Mesenchymal stem cell (in vitro differentiated cells and primary cell): ENCODE data around the gene VAC14.

Experiments used
- DNase-seq: peaks from one replicate; pipeline ENCODE4 v3.0.0-alpha.2; 2013
- H2AFZ ChIP-seq: one replicate; pipeline ENCODE4 v1.6.1; 2013; ENCODE audit warnings: low read depth, mild to moderate bottlenecking, control low read depth, inconsistent platforms, low read length, moderate library complexity
- H2AK5ac ChIP-seq: 2 replicates; pipeline ENCODE4 v1.6.1; 2013; ENCODE audit warnings: low read length, moderate library complexity, mild to moderate bottlenecking, inconsistent platforms; ENCODE audit not compliant: severe bottlenecking
- H2BK120ac ChIP-seq: one replicate; pipeline ENCODE4 v1.6.1; 2013; ENCODE audit warnings: low read depth, mild to moderate bottlenecking, inconsistent platforms, low read length, moderate library complexity
- H2BK12ac ChIP-seq, 2 experiments: one replicate each; pipeline ENCODE4 v1.6.1; 2013; ENCODE audit warnings: inconsistent platforms in 2 of 2, low read length in 2 of 2, mild to moderate bottlenecking in 2 of 2, moderate library complexity in 2 of 2, control low read depth in 1 of 2
- H2BK15ac ChIP-seq: one replicate; pipeline ENCODE4 v1.6.1; 2013; ENCODE audit warnings: mild to moderate bottlenecking, low read depth, inconsistent platforms; ENCODE audit not compliant: poor library complexity, severe bottlenecking
- H2BK5ac ChIP-seq: 2 replicates; pipeline ENCODE4 v1.6.1; 2013; ENCODE audit warnings: low read depth, mild to moderate bottlenecking, low read length, control low read depth, inconsistent platforms; ENCODE audit not compliant: poor library complexity, severe bottlenecking
- H3K14ac ChIP-seq, 2 experiments: one replicate each; pipeline ENCODE4 v1.6.1; 2013; ENCODE audit warnings: inconsistent platforms in 2 of 2, low read length in 2 of 2, control low read depth in 1 of 2, mild to moderate bottlenecking in 1 of 2, moderate library complexity in 1 of 2
- H3K18ac ChIP-seq, 2 experiments: one replicate each; pipeline ENCODE4 v1.6.1; 2013; ENCODE audit warnings: inconsistent platforms in 2 of 2, low read length in 2 of 2, control low read depth in 1 of 2, low read depth in 1 of 2, mild to moderate bottlenecking in 1 of 2
- H3K23ac ChIP-seq, 2 experiments: one replicate each; pipeline ENCODE4 v1.6.1; 2013; ENCODE audit warnings: inconsistent platforms in 2 of 2, low read length in 2 of 2, mild to moderate bottlenecking in 2 of 2, moderate library complexity in 2 of 2, control low read depth in 1 of 2
- H3K27ac ChIP-seq: 2 replicates; pipeline ENCODE4 v1.5.1; 2013; ENCODE audit warnings: mild to moderate bottlenecking, moderate library complexity, low read length, control low read depth, inconsistent platforms; ENCODE audit not compliant: poor library complexity, severe bottlenecking
- H3K27me3 ChIP-seq, 2 experiments: 2 replicates each; pipeline versions ENCODE4 v1.6.1 to v1.7.0; 2013; ENCODE audit warnings: low read length in 2 of 2, mild to moderate bottlenecking in 2 of 2, moderate library complexity in 2 of 2, control low read depth in 1 of 2, inconsistent platforms in 1 of 2; ENCODE audit not compliant: control insufficient read depth in 1 of 2, insufficient read depth in 1 of 2
- H3K36me3 ChIP-seq, 2 experiments: 2 replicates each; pipeline versions ENCODE4 v1.6.1 to v1.7.0; 2013; ENCODE audit warnings: low read length in 2 of 2, control low read depth in 1 of 2, inconsistent platforms in 1 of 2, low read depth in 1 of 2, mild to moderate bottlenecking in 1 of 2; ENCODE audit not compliant: insufficient read depth in 2 of 2, control insufficient read depth in 1 of 2
- H3K4ac ChIP-seq, 2 experiments: one replicate each; pipeline ENCODE4 v1.6.1; 2013; ENCODE audit warnings: inconsistent platforms in 2 of 2, low read length in 2 of 2, mild to moderate bottlenecking in 2 of 2, moderate library complexity in 2 of 2, control low read depth in 1 of 2, low read depth in 1 of 2
- H3K4me1 ChIP-seq: 2 replicates; pipeline ENCODE4 v1.6.1; 2013; ENCODE audit warnings: low read depth, low read length, control low read depth; ENCODE audit not compliant: control insufficient read depth, insufficient read depth
- H3K4me2 ChIP-seq: 2 replicates; pipeline ENCODE4 v1.6.1; 2013; ENCODE audit warnings: low read length, mild to moderate bottlenecking, inconsistent platforms; ENCODE audit not compliant: poor library complexity, severe bottlenecking
- H3K4me3 ChIP-seq, 2 experiments: 2 replicates each; pipeline versions ENCODE4 v1.5.1 to v1.7.0; 2013; ENCODE audit warnings: low read length in 2 of 2, mild to moderate bottlenecking in 2 of 2, control low read depth in 1 of 2, low read depth in 1 of 2; ENCODE audit not compliant: insufficient read depth in 1 of 2
- H3K79me1 ChIP-seq: replicated peaks from 2 replicates; pipeline ENCODE4 v1.6.1; 2013; ENCODE audit warnings: mild to moderate bottlenecking, control low read depth, low read length, inconsistent platforms; ENCODE audit not compliant: poor library complexity, severe bottlenecking
- H3K9ac ChIP-seq: 2 replicates; pipeline ENCODE4 v1.7.0; 2013; ENCODE audit warnings: mild to moderate bottlenecking, low read length, moderate library complexity
- H3K9me3 ChIP-seq: 2 replicates; pipeline ENCODE4 v1.7.0; 2013; ENCODE audit warnings: mild to moderate bottlenecking, low read length; ENCODE audit not compliant: control insufficient read depth
- H4K8ac ChIP-seq: one replicate; pipeline ENCODE4 v1.6.1; 2013; ENCODE audit warnings: inconsistent platforms, mild to moderate bottlenecking, low read length, moderate library complexity
- H4K91ac ChIP-seq: one replicate; pipeline ENCODE4 v1.6.1; 2013; ENCODE audit warnings: mild to moderate bottlenecking, low read length, inconsistent platforms
- WGBS: methylation state at CpG from one replicate; pipeline ENCODE4 v1.1.7; 2013; ENCODE audit warnings: mixed read lengths; 5-methylcytosine and 5-hydroxymethylcytosine counted together

The VAC14 gene

DNA sequence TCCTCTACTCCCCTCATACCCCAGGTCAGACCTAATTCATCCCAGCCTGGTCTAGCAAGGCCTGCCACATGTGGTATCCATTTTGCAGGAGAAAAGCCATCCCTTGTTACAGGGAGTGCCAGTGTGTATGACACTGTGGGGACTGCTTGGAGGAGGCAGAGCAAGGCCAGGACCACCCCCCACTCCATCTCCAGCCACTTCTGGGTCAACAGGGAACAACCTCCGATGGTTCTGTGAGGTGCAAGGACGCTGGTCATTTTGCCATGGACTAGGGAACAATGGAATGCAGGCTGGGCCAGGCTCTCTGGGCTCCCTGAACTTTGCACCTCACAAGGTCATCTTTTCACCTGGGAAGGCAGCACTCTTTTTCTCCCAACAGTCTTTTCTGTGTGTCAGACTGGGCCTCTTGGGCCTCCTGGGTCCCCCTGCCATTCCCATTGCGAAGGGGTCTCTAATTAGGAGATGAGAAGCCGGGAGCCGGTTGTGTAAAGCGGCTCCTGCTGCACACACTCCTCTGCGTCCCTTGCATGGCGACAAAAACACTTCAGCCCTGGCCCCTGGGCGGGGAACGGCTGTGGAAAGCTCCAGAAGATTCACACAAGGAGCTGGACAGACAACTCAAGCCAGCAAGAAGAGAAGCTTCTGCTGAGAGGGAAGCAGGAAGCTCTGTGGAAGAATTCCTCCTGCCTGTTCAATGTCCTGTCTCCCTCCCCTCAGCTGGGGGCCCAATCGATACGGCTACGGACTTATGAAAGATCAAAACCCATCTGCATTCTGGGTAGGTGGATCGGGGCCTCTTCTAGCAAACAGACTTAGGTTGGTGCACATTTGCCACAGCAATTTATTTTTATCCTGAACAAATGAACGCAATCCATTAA is 76.6 kb downstream of the VAC14 start:
- Histone ChIP-seq H3K36me3 (peaks cover 32 to 75% of the 10 kb centered on the region in 2 experiments), H3K4me3 (no peak overlapping the region), H2BK120ac (no peak overlapping the region), H4K91ac (no peak overlapping the region), H3K14ac (no peak overlapping the region), H3K79me1 (peaks cover 7% of the 10 kb centered on the region), H4K8ac (no peak overlapping the region), H3K23ac (no peak overlapping the region), H3K4me1 (peaks cover 2% of the 10 kb centered on the region), H2AK5ac (no peak overlapping the region), H3K27me3 (no peaks in the 10 kb centered on the region), H2BK12ac (no peak overlapping the region), H3K18ac (no peak overlapping the region), H3K9ac (no peak overlapping the region), H3K4ac (no peak overlapping the region), H2AFZ (no peak overlapping the region), H2BK15ac (no peak overlapping the region), H3K9me3 (no peaks in the 10 kb centered on the region), H2BK5ac (no peak overlapping the region), H3K4me2 (no peak overlapping the region), H3K27ac (no peak overlapping the region)
- WGBS: 98% methylated on average over 15 of the region's 15 CpGs
- no peak for DNase-seq

DNA sequence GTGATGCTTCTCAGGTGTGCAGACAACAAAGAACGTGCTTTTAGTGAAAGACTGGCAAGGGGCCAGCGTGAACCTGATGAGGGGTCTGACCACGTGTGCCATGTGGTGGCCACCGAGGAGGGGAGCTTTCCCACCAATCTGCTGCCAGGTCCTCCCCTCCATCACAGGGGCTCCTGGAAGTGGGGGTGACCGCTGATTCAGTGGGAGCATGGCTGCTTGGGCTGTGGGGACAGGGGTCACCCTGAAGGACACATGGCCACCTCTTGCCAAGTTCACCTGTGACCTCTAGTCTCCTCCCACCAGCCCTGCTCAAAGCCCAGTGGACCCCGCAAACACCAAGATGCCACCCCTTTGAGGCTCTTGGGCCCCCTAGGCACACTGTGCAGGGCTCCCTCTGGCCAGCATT is 77.2 kb downstream of the VAC14 start:
- H4K91ac ChIP-seq: no peak overlapping the region
- no peak overlapping the region for H3K4ac ChIP-seq
- peaks cover 31 to 73% of the 10 kb centered on the region in 2 experiments for H3K36me3 ChIP-seq
- H2BK5ac ChIP-seq: no peak overlapping the region
- H2BK12ac ChIP-seq: peak overlapping the region in 1 of 2 experiments; percentile 37
- no peak overlapping the region for H2AK5ac ChIP-seq
- H3K79me1 ChIP-seq: peaks cover 7% of the 10 kb centered on the region
- H2AFZ ChIP-seq: no peak overlapping the region
- H3K4me1 ChIP-seq: peaks cover 2% of the 10 kb centered on the region
- H4K8ac ChIP-seq: no peak overlapping the region
- no peaks in the 10 kb centered on the region for H3K9me3 ChIP-seq
- no peak overlapping the region for H3K18ac ChIP-seq
- no peak overlapping the region for H2BK15ac ChIP-seq
- no peak overlapping the region for H3K4me2 ChIP-seq
- H3K14ac ChIP-seq: no peak overlapping the region
- H3K27me3 ChIP-seq: no peaks in the 10 kb centered on the region
- 98% methylated on average over 6 of the region's 6 CpGs for WGBS
- DNase-seq: no peak
- no peak overlapping the region for H3K27ac ChIP-seq
- no peak overlapping the region for H3K4me3 ChIP-seq
- no peak overlapping the region for H3K9ac ChIP-seq
- no peak overlapping the region for H2BK120ac ChIP-seq
- H3K23ac ChIP-seq: no peak overlapping the region

DNA sequence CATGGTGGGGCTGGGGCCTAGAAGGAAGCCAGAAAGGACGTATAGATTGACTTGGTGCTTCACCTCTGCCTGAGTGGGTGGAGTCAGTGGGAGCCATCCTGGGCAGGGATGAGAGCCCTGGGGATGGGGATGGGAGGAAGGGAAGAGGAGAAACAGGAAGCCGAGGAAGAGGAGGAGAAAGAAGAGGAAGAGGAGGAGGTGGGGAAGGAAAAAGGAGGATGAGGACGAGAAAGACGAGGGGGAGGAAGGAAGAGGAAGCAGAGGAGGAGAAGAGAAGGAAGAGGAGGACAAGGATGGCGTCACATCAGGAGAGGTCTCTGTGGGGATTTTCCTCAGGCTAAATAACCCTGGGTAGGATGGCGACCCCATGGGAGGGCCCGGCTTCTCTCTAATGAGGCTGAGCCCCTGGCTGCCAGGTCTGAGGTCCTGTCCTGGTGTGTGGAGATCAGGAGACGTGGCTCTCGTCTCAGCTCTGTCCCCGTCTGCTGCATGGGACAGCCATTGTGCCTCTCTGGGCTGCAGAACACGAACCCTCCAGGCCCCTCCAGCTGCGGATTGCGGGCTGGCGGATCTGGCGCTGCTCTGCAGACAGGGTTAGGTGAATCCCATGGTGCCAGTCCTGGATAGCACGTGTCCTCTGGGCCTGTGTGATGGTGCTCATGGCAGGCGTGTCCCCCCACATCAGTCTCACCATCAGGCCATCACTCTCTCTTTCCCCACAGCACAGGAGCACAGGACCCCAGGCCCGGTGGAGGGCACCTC is 79.6 kb downstream of the VAC14 start:
- Histone ChIP-seq H2BK5ac (no peak overlapping the region), H2BK120ac (no peak overlapping the region), H3K9me3 (no peaks in the 10 kb centered on the region), H3K14ac (no peak overlapping the region), H3K23ac (no peak overlapping the region), H3K18ac (no peak overlapping the region), H4K91ac (no peak overlapping the region), H2AFZ (no peak overlapping the region), H3K27me3 (no peaks in the 10 kb centered on the region), H3K9ac (no peak overlapping the region), H2AK5ac (no peak overlapping the region), H3K27ac (no peak overlapping the region), H2BK12ac (peak overlapping the region in 1 of 2 experiments; percentile 43), H3K79me1 (peaks cover 8% of the 10 kb centered on the region), H2BK15ac (no peak overlapping the region), H3K4me1 (peaks cover 3% of the 10 kb centered on the region), H3K4ac (no peak overlapping the region), H3K4me3 (no peak overlapping the region), H3K4me2 (no peak overlapping the region), H3K36me3 (peaks cover 21 to 58% of the 10 kb centered on the region in 2 experiments), H4K8ac (no peak overlapping the region)
- no peak for DNase-seq
- 91% methylated on average over 18 of the region's 18 CpGs for WGBS
